Mesothelial cell of epicardium (in vitro differentiated cells): ENCODE results near the gene THEMIS. TPM values are rescaled to one million over a fixed set of nuclear protein-coding genes. Genes with fewer than 3 reads are reported as not detected.

Experiments used
- DNase-seq, 2 experiments: peaks; one replicate each; pipeline ENCODE4 v3.0.0; 2021; ENCODE audit warnings: low spot score in 2 of 2; ENCODE audit not compliant: unreplicated experiment in 2 of 2
- H3K27ac Mint-ChIP-seq: 2 replicates; pipeline ENCODE4 v1.8.0; 2021; ENCODE audit warnings: mixed read lengths
- H3K27me3 Mint-ChIP-seq: 2 replicates; pipeline ENCODE4 v1.8.0; 2021; ENCODE audit warnings: low read depth, mixed read lengths
- H3K36me3 Mint-ChIP-seq: 2 replicates; pipeline ENCODE4 v1.8.0; 2021; ENCODE audit warnings: mixed read lengths
- H3K4me1 Mint-ChIP-seq: 2 replicates; pipeline ENCODE4 v1.8.0; 2021; ENCODE audit warnings: mixed read lengths
- H3K4me3 Mint-ChIP-seq: 2 replicates; pipeline ENCODE4 v1.8.0; 2021; ENCODE audit warnings: mild to moderate bottlenecking, moderate library complexity, mixed read lengths
- H3K9me3 Mint-ChIP-seq: 2 replicates; pipeline ENCODE4 v1.8.0; 2021; ENCODE audit warnings: mixed read lengths
- CTCF ChIP-seq: fragments of 200-600 bp; sonication (generic); IDR thresholded peaks from one replicate; pipeline ENCODE4 v1.5.0; 2021; ENCODE audit warnings: antibody characterized with exemption; ENCODE audit not compliant: unreplicated experiment
- total RNA-seq: library from RNA; stranded (reverse); gene quantifications from 3 replicates; pipeline ENCODE4 v1.2.1, GENCODE V29; 2021

Gene THEMIS
- total RNA-seq, 1 donor from 2014 or later = not detected

GRCh38 chr6:127924031-127924430 is 23.2 kb upstream of the THEMIS start:
- H3K27ac Mint-ChIP-seq = no peak overlapping the region
- H3K9me3 Mint-ChIP-seq = peaks cover 41% of the 10 kb centered on the region
- H3K36me3 Mint-ChIP-seq = peaks cover 2% of the 10 kb centered on the region
- H3K4me3 Mint-ChIP-seq = no peak overlapping the region
- TF ChIP-seq CTCF = no peak
- no peak for DNase-seq
- peaks cover 12% of the 10 kb centered on the region for H3K4me1 Mint-ChIP-seq
- H3K27me3 Mint-ChIP-seq = no peaks in the 10 kb centered on the region

DNA sequence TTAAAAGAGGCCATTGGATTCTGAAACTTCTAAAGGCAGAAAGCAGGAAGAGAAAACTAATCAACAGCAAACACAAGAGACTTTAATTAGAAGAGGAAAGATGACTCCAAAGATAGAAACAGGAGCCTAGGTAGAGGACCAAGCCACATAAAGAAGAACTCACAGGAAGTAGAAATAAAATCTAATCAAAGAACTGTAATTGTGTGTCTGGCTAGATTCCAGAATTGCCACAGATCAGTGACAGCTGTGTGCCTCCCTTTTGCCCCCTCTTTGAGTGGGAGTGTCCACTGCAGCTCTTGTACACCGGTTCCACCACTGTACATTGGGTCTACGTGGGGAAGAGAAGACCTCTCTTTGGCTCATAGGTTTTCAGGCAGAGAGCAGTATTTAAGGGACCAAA is 22.3 kb upstream of the THEMIS start:
- Mint-ChIP-seq H3K27ac (no peak overlapping the region), H3K9me3 (peaks cover 36% of the 10 kb centered on the region), H3K4me3 (no peak overlapping the region), H3K27me3 (no peaks in the 10 kb centered on the region), H3K36me3 (no peaks in the 10 kb centered on the region), H3K4me1 (peaks cover 12% of the 10 kb centered on the region)
- no peak for TF ChIP-seq CTCF
- no peak for DNase-seq

DNA sequence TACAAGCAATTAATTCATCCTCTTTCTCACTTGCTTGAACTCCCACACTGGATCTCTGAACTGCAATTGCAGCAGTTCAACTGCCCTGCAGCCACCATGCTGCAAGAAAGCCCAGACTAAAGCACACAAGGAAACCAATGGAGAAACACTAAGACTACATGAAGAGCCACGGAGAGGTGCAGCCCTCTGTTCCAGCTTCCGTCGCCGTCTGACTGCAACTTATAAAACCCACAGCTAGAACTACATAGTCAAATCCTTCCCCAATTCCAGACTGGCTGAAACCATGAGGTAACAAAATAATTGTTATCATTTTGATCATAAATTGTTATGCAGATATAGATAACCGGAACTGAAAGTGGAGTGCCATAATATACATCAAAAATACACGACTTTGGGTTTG is 21.1 kb upstream of the THEMIS start:
- DNase-seq = no peak
- Mint-ChIP-seq H3K36me3 (no peaks in the 10 kb centered on the region), H3K27me3 (no peaks in the 10 kb centered on the region), H3K27ac (no peak overlapping the region), H3K9me3 (peaks cover 27% of the 10 kb centered on the region), H3K4me1 (peaks cover 12% of the 10 kb centered on the region), H3K4me3 (no peak overlapping the region)
- TF ChIP-seq CTCF = no peak

GRCh38 chr6:127920804-127921203 is 19.9 kb upstream of the THEMIS start:
- peaks cover 12% of the 10 kb centered on the region for H3K4me1 Mint-ChIP-seq
- H3K9me3 Mint-ChIP-seq = peaks cover 23% of the 10 kb centered on the region
- no peak overlapping the region for H3K4me3 Mint-ChIP-seq
- H3K27ac Mint-ChIP-seq = no peak overlapping the region
- no peaks in the 10 kb centered on the region for H3K27me3 Mint-ChIP-seq
- H3K36me3 Mint-ChIP-seq = no peaks in the 10 kb centered on the region
- no peak for DNase-seq
- no peak for TF ChIP-seq CTCF

DNA sequence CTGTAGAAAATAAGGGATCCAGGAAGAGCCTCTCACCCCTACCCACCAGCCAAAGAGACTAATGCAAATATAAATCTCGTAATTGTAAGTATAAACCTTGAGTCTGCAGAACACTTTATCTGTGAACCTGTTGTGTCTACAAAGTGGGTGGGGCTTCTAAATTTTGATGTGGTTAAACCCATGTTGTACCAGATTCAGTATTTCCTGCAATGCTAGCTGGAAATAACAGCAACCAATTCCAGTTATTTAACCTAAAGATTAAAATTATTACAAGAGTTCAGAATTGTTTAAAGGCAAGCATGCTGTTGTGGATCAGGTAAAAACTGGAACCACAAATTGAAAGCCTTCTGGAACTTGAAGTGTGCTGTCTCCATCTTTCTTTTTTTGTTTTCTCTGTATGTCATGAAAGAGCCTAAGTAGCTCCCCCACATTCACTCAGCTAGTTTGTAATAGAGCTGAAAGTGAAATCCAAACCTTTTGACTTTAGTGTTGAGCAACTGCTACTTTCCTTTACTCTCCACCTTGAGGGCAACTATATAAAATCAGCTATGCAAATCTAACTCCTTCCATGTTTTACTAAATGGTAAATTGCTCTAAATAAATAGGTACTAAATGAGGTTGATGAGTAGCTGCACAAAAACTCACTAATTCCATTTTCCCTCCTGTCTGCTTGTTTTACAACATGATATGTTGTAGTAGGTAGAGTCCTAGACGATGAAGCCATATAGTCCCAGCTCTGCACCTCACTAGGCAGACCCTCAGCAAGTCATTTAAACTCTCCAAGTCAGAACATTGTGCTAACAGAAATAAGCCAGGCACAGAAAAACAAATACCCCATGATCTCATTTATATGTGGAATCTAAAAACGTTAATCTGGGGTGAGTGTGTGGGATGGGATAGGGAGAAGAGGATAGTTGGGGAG is 17.9 kb upstream of the THEMIS start:
- TF ChIP-seq CTCF = no peak
- peaks cover 7% of the 10 kb centered on the region for H3K9me3 Mint-ChIP-seq

More for the DNA sequence above, 17.9 kb upstream of the THEMIS start:
- no peak for DNase-seq
- Mint-ChIP-seq H3K4me1 (peaks cover 16% of the 10 kb centered on the region), H3K4me3 (no peak overlapping the region), H3K27ac (no peak overlapping the region), H3K36me3 (no peaks in the 10 kb centered on the region), H3K27me3 (no peaks in the 10 kb centered on the region)
